Panc1 (cell line): Measurements from ENCODE around the gene LCA5L. TPM values are rescaled to one million over a fixed set of nuclear protein-coding genes. Genes with fewer than 3 reads are reported as not detected.

Experiments
- ATAC-seq: fragments of 200-7000 bp; cut with Tn5 transposase; 2 replicates; pipeline ENCODE4 v1.9.1; 2020; ENCODE audit warnings: mild to moderate bottlenecking, moderate library complexity
- BruUV-seq: library from RNA; stranded (reverse); fragments of 400-500 nt; replicated peaks from 2 replicates; lab custom pipeline; 2021; lab: Mats Ljungman, UMichigan
- CTCF ChIA-PET: fragments of 300-600 bp; sonication (Branson Sonifier 250); formaldehyde crosslinking; loops from one replicate; lab custom pipeline; 2022; ENCODE audit warnings: antibody characterized with exemption; lab: Charles Lee
- POLR2A ChIA-PET: fragments of 300-600 bp; sonication (Branson Sonifier 250); formaldehyde crosslinking; loops from one replicate; lab custom pipeline; 2022; ENCODE audit warnings: antibody characterized with exemption; lab: Charles Lee
- DNase-seq: peaks from one replicate; pipeline ENCODE4 v3.0.0-alpha.2; 2010; ENCODE audit warnings: low read depth, low spot score
- H3K27ac ChIP-seq: 2 replicates; pipeline ENCODE4 v1.5.1; 2011; ENCODE audit warnings: mild to moderate bottlenecking, low read length, inconsistent platforms
- H3K27me3 ChIP-seq: fragments of 200-500 bp; sonication (Bioruptor generic); 2 replicates; pipeline ENCODE4 v1.6.0; 2014; ENCODE audit warnings: low read length, inconsistent platforms; ENCODE audit not compliant: control insufficient read depth, insufficient read depth
- H3K36me3 ChIP-seq: fragments of 200-500 bp; sonication (Bioruptor generic); 2 replicates; pipeline ENCODE4 v1.5.1; 2014; ENCODE audit warnings: inconsistent platforms, mild to moderate bottlenecking, low read length, moderate library complexity; ENCODE audit not compliant: control insufficient read depth, insufficient read depth
- H3K4me1 ChIP-seq: 2 replicates; pipeline ENCODE4 v1.5.1; 2011; ENCODE audit warnings: inconsistent platforms, mild to moderate bottlenecking, low read length, moderate library complexity; ENCODE audit not compliant: control insufficient read depth, insufficient read depth
- H3K4me3 ChIP-seq, 2 experiments: 2 replicates each; pipeline ENCODE4 v1.5.1; 2011 to 2012; ENCODE audit warnings: low read depth in 2 of 2, low read length in 2 of 2, mild to moderate bottlenecking in 2 of 2, inconsistent platforms in 1 of 2, moderate library complexity in 1 of 2
- H3K9me3 ChIP-seq: fragments of 200-500 bp; sonication (Bioruptor generic); 2 replicates; pipeline ENCODE4 v1.5.1; 2014; ENCODE audit warnings: low read depth, mild to moderate bottlenecking, inconsistent platforms, low read length, moderate library complexity; ENCODE audit not compliant: control insufficient read depth, insufficient read depth
- CTCF ChIP-seq: fragments of 450-650 bp; IDR thresholded peaks from 2 replicates; pipeline ENCODE4 v1.5.1; 2017; ENCODE audit warnings: mild to moderate bottlenecking
- POLR2AphosphoS5 ChIP-seq: IDR thresholded peaks from 2 replicates; pipeline ENCODE4 v1.6.1; 2012; ENCODE audit warnings: mild to moderate bottlenecking, low read depth, low read length, moderate library complexity
- REST ChIP-seq, 2 experiments: IDR thresholded peaks; 2 replicates each; pipeline ENCODE4 v1.6.1; 2011 to 2012; ENCODE audit warnings: low read depth in 2 of 2, control low read depth in 1 of 2, low read length in 1 of 2, mild to moderate bottlenecking in 1 of 2, moderate library complexity in 1 of 2; ENCODE audit not compliant: insufficient read depth in 1 of 2
- SIN3A ChIP-seq: IDR thresholded peaks from 2 replicates; pipeline ENCODE4 v1.6.1; 2012; ENCODE audit warnings: low read depth, mild to moderate bottlenecking, low read length, moderate library complexity, borderline replicate concordance; ENCODE audit not compliant: insufficient read depth
- TCF7L2 ChIP-seq: IDR thresholded peaks from 2 replicates; pipeline ENCODE4 v1.6.1; 2011; ENCODE audit warnings: mild to moderate bottlenecking, low read depth, low read length, inconsistent platforms
- in situ Hi-C: cut with HindIII; loops from 2 replicates; pipeline ENCODE4 v1.10.0; 2016; ENCODE audit warnings: low sequenced_read_pairs, low pct_unique_long_range_greater_than_20kb
- intact Hi-C: fragments of 100-400 bp; cut with micrococcal nuclease; formaldehyde crosslinking; loops from one replicate; pipeline ENCODE4 v1.10.0; 2022; ENCODE audit not compliant: unreplicated experiment
- total RNA-seq: library from RNA; stranded (reverse); gene quantifications from one replicate; pipeline ENCODE4 v1.2.1, GENCODE V29; 2021; ENCODE audit not compliant: unreplicated experiment

The LCA5L gene
- total RNA-seq, 1 experiment from 2014 or later, result 0.87 TPM

DNA sequence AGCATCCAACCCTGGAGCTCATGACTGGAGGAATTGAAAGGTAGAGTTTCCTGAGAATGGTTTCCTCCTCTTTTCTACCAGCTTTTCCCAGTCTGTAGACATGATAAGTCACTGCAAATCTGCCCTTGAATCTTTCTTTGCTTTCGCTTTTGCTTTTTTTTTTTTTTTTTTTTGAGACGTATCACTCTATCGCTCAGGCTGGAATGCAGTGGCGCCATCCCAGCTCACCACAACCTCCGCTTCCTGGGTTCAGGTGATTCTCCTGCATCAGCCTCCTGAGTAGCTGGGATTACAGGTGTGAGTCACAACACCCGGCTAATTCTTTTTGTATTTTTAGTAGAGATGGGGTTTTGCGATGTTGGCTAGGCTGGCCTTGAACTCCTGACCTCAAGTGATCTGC lies 1.7 kb upstream of the LCA5L start:
- intact Hi-C loops (no loop called here), in situ Hi-C loops (no loop called here)
- no TSS peak for BruUV-seq
- Histone ChIP-seq H3K36me3 (no peaks in the 10 kb centered on the region; the same call in 1 of the 2 replicates), H3K4me3 (no peak overlapping the region), H3K27ac (no peak overlapping the region), H3K4me1 (peaks cover 5% of the 10 kb centered on the region), H3K9me3 (no peaks in the 10 kb centered on the region), H3K27me3 (no peaks in the 10 kb centered on the region)
- TF ChIP-seq TCF7L2 (no peak), REST (IDR thresholded peaks at IDR 0.05; ENCODE audit: insufficient read depth in 1 of 2, low read depth in 2 of 2, low read length in 1 of 2) (no peak), POLR2AphosphoS5 (no peak), CTCF (no peak), SIN3A (no peak)
- no peak for DNase-seq
- ChIA-PET CTCF (interaction anchor here (0.6 kb wide), 1 partner anchor 585 kb away, joined by 5 read pairs; no protein-coding TSS in a partner anchor), POLR2A (no interaction called here)
- ATAC-seq, result no peak

GRCh38 chr21:39444421-39445180 lies 977 bp downstream of the LCA5L start:
- in situ Hi-C loops, result no loop called here
- ChIA-PET POLR2A (no interaction called here), CTCF (interaction anchor here (0.7 kb wide), 1 partner anchor 40 kb away, joined by 3 read pairs; no protein-coding TSS in a partner anchor)
- peak overlapping the region; percentile 84 for H3K27ac ChIP-seq
- BruUV-seq, result no TSS peak
- H3K4me3 ChIP-seq, result peak overlapping the region; percentile 79 to 87
- H3K9me3 ChIP-seq, result no peaks in the 10 kb centered on the region
- no peaks in the 10 kb centered on the region for H3K27me3 ChIP-seq
- TF ChIP-seq CTCF (no peak), REST (IDR thresholded peaks at IDR 0.05; ENCODE audit: insufficient read depth in 1 of 2, low read depth in 2 of 2, low read length in 1 of 2) (no peak), POLR2AphosphoS5 (no peak), SIN3A (no peak), TCF7L2 (no peak)
- H3K4me1 ChIP-seq, result peaks cover 5% of the 10 kb centered on the region
- peak; percentile 4; the same call in 1 of the 2 replicates for ATAC-seq
- DNase-seq, result no peak
- no peaks in the 10 kb centered on the region; the same call in 1 of the 2 replicates for H3K36me3 ChIP-seq
- intact Hi-C loops, result no loop called here
